HEK293 (cell line): ENCODE data around the gene SLAMF8.
A peak's percentile ranks its signal among the peaks of the same experiment; 100 is the strongest.

Experiments
- CTCF ChIA-PET: fragments of 350-600 bp; formaldehyde crosslinking; extraction: SDS; loops from one replicate; lab custom pipeline; 2021; ENCODE audit warnings: antibody characterized with exemption; lab: Yijun Ruan, JAX
- POLR2A ChIA-PET: fragments of 300-600 bp; formaldehyde crosslinking; extraction: SDS; loops from one replicate; lab custom pipeline; 2020; ENCODE audit warnings: antibody characterized with exemption, inconsistent platforms; lab: Yijun Ruan, JAX
- H3K27ac ChIP-seq: fragments of 200-500 bp; sonication (Bioruptor generic); 2 replicates; pipeline ENCODE4 v1.5.1; 2014; ENCODE audit warnings: low read depth, low read length, control low read depth, inconsistent platforms; ENCODE audit errors: extremely low read depth
- H3K36me3 ChIP-seq, 2 experiments: fragments of 200-500 bp in 1 of 2; sonication (Bioruptor generic) in 1 of 2; 1 replicate in 1 of 2; 2 replicates in 1 of 2; pipeline ENCODE4 v1.5.1; 2014 to 2017; ENCODE audit warnings: inconsistent platforms in 2 of 2, low read length in 2 of 2; ENCODE audit not compliant: control insufficient read depth in 2 of 2, insufficient read depth in 1 of 2
- H3K4me1 ChIP-seq: fragments of 200-500 bp; sonication (Bioruptor generic); 2 replicates; pipeline ENCODE4 v1.5.1; 2014; ENCODE audit warnings: mild to moderate bottlenecking, low read length, inconsistent platforms; ENCODE audit not compliant: control insufficient read depth, insufficient read depth
- H3K4me3 ChIP-seq: 2 replicates; pipeline ENCODE4 v1.5.1; 2011; ENCODE audit warnings: low read depth, mild to moderate bottlenecking, control low read depth, low read length, moderate library complexity
- H3K9me3 ChIP-seq: fragments of 200-500 bp; sonication (Bioruptor generic); 2 replicates; pipeline ENCODE4 v1.5.1; 2014; ENCODE audit warnings: low read depth, low read length, inconsistent platforms; ENCODE audit not compliant: control insufficient read depth, insufficient read depth
- KLF1 ChIP-seq: fragments of 450-650 bp; formaldehyde crosslinking; IDR thresholded peaks from 2 replicates; pipeline ENCODE4 v1.5.1; 2016; ENCODE audit warnings: missing biosample characterization, missing genetic modification characterization
- MYNN ChIP-seq: fragments of 450-650 bp; formaldehyde crosslinking; IDR thresholded peaks from 2 replicates; pipeline ENCODE4 v1.5.1; 2016; ENCODE audit warnings: missing biosample characterization, missing genetic modification characterization, borderline replicate concordance
- SCRT1 ChIP-seq: fragments of 450-650 bp; formaldehyde crosslinking; IDR thresholded peaks from 2 replicates; pipeline ENCODE4 v1.5.1; 2016; ENCODE audit warnings: missing biosample characterization, missing genetic modification characterization, borderline replicate concordance
- ZBTB44 ChIP-seq: fragments of 450-650 bp; IDR thresholded peaks from 2 replicates; pipeline ENCODE4 v1.5.1; 2018; ENCODE audit warnings: missing biosample characterization, mild to moderate bottlenecking, missing genetic modification characterization
- ZNF114 ChIP-seq: fragments of 450-650 bp; formaldehyde crosslinking; IDR thresholded peaks from 2 replicates; pipeline ENCODE4 v1.5.0; 2017; ENCODE audit warnings: missing biosample characterization, missing genetic modification characterization
- ZNF16 ChIP-seq: fragments of 450-650 bp; formaldehyde crosslinking; IDR thresholded peaks from 2 replicates; pipeline ENCODE4 v1.5.1; 2016; ENCODE audit warnings: low read depth, missing biosample characterization, missing genetic modification characterization
- ZNF174 ChIP-seq: fragments of 450-650 bp; formaldehyde crosslinking; IDR thresholded peaks from 2 replicates; pipeline ENCODE4 v1.5.0; 2017; ENCODE audit warnings: missing biosample characterization, mild to moderate bottlenecking, missing genetic modification characterization
- ZNF366 ChIP-seq: fragments of 450-650 bp; formaldehyde crosslinking; conservative IDR thresholded peaks from 2 replicates; pipeline ENCODE4 v1.5.1; 2016; ENCODE audit warnings: missing biosample characterization, missing genetic modification characterization
- ZNF423 ChIP-seq: fragments of 450-650 bp; formaldehyde crosslinking; IDR thresholded peaks from 2 replicates; pipeline ENCODE4 v1.5.1; 2016; ENCODE audit warnings: missing biosample characterization, missing genetic modification characterization
- ZNF449 ChIP-seq: fragments of 450-650 bp; formaldehyde crosslinking; IDR thresholded peaks from 2 replicates; pipeline ENCODE4 v1.5.1; 2017; ENCODE audit warnings: missing biosample characterization, mild to moderate bottlenecking, missing genetic modification characterization, moderate library complexity
- ZNF501 ChIP-seq: fragments of 450-650 bp; formaldehyde crosslinking; IDR thresholded peaks from 2 replicates; pipeline ENCODE4 v1.5.1; 2016; ENCODE audit warnings: missing biosample characterization, missing genetic modification characterization
- ZNF514 ChIP-seq: fragments of 450-650 bp; formaldehyde crosslinking; IDR thresholded peaks from 2 replicates; pipeline ENCODE4 v1.5.1; 2016; ENCODE audit warnings: missing biosample characterization, missing genetic modification characterization
- ZNF610 ChIP-seq: fragments of 450-650 bp; formaldehyde crosslinking; IDR thresholded peaks from 2 replicates; pipeline ENCODE4 v1.5.1; 2016; ENCODE audit warnings: missing biosample characterization, missing genetic modification characterization, borderline replicate concordance
- ZNF623 ChIP-seq: fragments of 450-650 bp; formaldehyde crosslinking; IDR thresholded peaks from 2 replicates; pipeline ENCODE4 v1.5.1; 2016; ENCODE audit warnings: missing biosample characterization, missing genetic modification characterization
- ZNF654 ChIP-seq: fragments of 450-650 bp; formaldehyde crosslinking; IDR thresholded peaks from 2 replicates; pipeline ENCODE4 v1.5.1; 2016; ENCODE audit warnings: low read depth, missing biosample characterization, missing genetic modification characterization
- ZNF660 ChIP-seq: fragments of 450-650 bp; IDR thresholded peaks from 2 replicates; pipeline ENCODE4 v1.5.1; 2018; ENCODE audit warnings: missing biosample characterization, mild to moderate bottlenecking, missing genetic modification characterization
- ZNF704 ChIP-seq: fragments of 450-650 bp; formaldehyde crosslinking; IDR thresholded peaks from 2 replicates; pipeline ENCODE4 v1.5.1; 2016; ENCODE audit warnings: missing biosample characterization, missing genetic modification characterization
- ZSCAN23 ChIP-seq: fragments of 450-650 bp; formaldehyde crosslinking; IDR thresholded peaks from 2 replicates; pipeline ENCODE4 v1.5.1; 2016; ENCODE audit warnings: missing biosample characterization, missing genetic modification characterization
- TF ChIP-seq, protein P1 (sequence below): fragments of 450-650 bp; formaldehyde crosslinking; IDR thresholded peaks from 2 replicates; pipeline ENCODE4 v1.5.1; 2016; ENCODE audit warnings: missing biosample characterization, missing genetic modification characterization
- TF ChIP-seq, protein P2 (sequence below): fragments of 450-650 bp; formaldehyde crosslinking; IDR thresholded peaks from 2 replicates; pipeline ENCODE4 v1.5.1; 2016; ENCODE audit warnings: missing biosample characterization, missing genetic modification characterization
- TF ChIP-seq, protein P3 (sequence below): fragments of 450-650 bp; formaldehyde crosslinking; IDR thresholded peaks from 2 replicates; pipeline ENCODE4 v1.5.1; 2016; ENCODE audit warnings: missing biosample characterization, missing genetic modification characterization, low read depth

The SLAMF8 gene

GRCh38 chr1:159779403-159779851, 47.2 kb upstream of the SLAMF8 start:
- H3K36me3 ChIP-seq = no peaks in the 10 kb centered on the region
- TF ChIP-seq ZSCAN23 (tag by site-specific recombination) (no peak), ZNF174 (tag by site-specific recombination) (no peak), ZNF449 (tag by site-specific recombination) (no peak), SCRT1 (no peak), KLF1 (tag by site-specific recombination) (no peak), ZNF501 (tag by site-specific recombination) (no peak), ZNF114 (no peak), ZNF660 (tag by site-specific recombination) (no peak), ZNF623 (no peak), ZNF366 (tag by site-specific recombination) (no peak), ZNF514 (tag by site-specific recombination) (no peak), ZNF16 (tag by site-specific recombination) (no peak)
- TF ChIP-seq, protein P1, sequence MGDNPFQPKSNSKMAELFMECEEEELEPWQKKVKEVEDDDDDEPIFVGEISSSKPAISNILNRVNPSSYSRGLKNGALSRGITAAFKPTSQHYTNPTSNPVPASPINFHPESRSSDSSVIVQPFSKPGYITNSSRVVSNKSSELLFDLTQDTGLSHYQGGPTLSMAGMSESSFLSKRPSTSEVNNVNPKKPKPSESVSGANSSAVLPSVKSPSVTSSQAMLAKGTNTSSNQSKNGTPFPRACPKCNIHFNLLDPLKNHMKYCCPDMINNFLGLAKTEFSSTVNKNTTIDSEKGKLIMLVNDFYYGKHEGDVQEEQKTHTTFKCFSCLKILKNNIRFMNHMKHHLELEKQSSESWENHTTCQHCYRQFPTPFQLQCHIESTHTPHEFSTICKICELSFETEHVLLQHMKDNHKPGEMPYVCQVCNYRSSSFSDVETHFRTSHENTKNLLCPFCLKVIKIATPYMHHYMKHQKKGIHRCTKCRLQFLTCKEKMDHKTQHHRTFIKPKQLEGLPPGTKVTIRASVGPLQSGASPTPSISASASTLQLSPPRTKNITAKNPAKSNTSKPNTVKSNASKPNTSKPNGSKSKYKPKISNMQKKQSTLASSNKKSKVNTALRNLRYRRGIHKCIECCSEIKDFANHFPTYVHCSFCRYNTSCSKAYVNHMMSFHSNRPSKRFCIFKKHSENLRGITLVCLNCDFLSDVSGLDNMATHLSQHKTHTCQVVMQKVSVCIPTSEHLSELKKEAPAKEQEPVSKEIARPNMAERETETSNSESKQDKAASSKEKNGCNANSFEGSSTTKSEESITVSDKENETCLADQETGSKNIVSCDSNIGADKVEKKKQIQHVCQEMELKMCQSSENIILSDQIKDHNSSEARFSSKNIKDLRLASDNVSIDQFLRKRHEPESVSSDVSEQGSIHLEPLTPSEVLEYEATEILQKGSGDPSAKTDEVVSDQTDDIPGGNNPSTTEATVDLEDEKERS (tag by site-specific recombination) = no peak
- TF ChIP-seq, protein P2, sequence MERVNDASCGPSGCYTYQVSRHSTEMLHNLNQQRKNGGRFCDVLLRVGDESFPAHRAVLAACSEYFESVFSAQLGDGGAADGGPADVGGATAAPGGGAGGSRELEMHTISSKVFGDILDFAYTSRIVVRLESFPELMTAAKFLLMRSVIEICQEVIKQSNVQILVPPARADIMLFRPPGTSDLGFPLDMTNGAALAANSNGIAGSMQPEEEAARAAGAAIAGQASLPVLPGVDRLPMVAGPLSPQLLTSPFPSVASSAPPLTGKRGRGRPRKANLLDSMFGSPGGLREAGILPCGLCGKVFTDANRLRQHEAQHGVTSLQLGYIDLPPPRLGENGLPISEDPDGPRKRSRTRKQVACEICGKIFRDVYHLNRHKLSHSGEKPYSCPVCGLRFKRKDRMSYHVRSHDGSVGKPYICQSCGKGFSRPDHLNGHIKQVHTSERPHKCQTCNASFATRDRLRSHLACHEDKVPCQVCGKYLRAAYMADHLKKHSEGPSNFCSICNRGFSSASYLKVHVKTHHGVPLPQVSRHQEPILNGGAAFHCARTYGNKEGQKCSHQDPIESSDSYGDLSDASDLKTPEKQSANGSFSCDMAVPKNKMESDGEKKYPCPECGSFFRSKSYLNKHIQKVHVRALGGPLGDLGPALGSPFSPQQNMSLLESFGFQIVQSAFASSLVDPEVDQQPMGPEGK (tag by site-specific recombination) = no peak
- ChIA-PET POLR2A (no interaction called here), CTCF (interaction anchor here (0.6 to 5.5 kb wide), 3 partner anchors 22 to 627 kb away, joined by 3 to 32 read pairs (median 4); no protein-coding TSS in a partner anchor)
- H3K4me3 ChIP-seq = no peak overlapping the region
- H3K9me3 ChIP-seq = no peaks in the 10 kb centered on the region
- H3K27ac ChIP-seq = no peak overlapping the region
- no peaks in the 10 kb centered on the region for H3K4me1 ChIP-seq

DNA sequence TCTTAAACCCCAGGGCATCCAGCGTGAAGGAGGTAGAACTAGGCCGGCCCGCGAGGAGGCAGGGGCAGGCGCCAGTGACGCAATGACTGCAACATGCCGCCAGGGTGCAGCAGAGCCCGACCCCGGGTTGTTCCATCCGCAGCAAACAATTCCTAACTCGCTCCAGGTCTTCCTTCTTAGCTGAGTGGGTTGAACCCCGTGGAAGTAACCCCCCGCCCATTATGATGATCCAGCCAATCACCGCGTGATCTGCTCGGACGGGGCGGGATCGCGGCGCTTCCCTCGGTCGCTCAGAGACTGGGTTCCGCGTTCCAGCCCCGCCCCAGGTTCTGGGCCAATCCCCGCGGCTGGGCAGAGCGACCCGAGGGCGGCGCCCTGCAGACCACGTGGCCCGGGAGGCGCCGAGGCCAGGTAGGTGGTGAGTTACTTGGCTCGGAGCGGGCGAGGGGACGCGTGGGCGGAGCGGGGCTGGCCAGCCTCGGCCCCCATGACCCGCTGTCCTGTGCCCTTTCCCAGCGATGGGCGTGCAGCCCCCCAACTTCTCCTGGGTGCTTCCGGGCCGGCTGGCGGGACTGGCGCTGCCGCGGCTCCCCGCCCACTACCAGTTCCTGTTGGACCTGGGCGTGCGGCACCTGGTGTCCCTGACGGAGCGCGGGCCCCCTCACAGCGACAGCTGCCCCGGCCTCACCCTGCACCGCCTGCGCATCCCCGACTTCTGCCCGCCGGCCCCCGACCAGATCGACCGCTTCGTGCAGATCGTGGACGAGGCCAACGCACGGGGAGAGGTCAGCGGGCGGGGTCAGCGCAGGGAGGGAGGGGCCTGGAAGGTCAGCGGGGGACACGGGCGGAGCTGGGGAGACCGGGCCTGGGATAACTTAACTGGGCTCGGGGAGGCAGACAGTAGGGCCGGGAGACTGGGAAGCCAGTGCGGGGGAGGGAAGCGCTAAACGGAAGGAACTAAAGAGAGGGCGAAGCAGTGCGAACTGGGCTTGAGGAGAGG, 45.8 kb upstream of the SLAMF8 start, which contains the start of gene DUSP23:
Gene DUSP23 (plus strand): TSS at position 380 of the 1,000 bp plus-strand sequence. CDS start 139 bp downstream, at position 519.
- ChIA-PET CTCF (interaction anchor here (0.6 to 2.5 kb wide), 12 partner anchors 12 to 398 kb away, joined by 3 to 17 read pairs (median 4); no protein-coding TSS in a partner anchor), POLR2A (no interaction called here)
- H3K4me1 ChIP-seq = no peaks in the 10 kb centered on the region
- no peak within 1 kb of the TSS for H3K4me3 ChIP-seq
- no peaks in the 10 kb centered on the region for H3K36me3 ChIP-seq
- no peak within 1 kb of the TSS for H3K27ac ChIP-seq
- H3K9me3 ChIP-seq = no peaks in the 10 kb centered on the region
- TF ChIP-seq ZNF654 (tag by site-specific recombination) (peak; percentile 42), ZBTB44 (tag by site-specific recombination) (no peak), ZNF610 (tag by site-specific recombination) (no peak), MYNN (no peak), ZNF423 (no peak), ZNF704 (tag by site-specific recombination) (no peak)
- TF ChIP-seq, protein P3, sequence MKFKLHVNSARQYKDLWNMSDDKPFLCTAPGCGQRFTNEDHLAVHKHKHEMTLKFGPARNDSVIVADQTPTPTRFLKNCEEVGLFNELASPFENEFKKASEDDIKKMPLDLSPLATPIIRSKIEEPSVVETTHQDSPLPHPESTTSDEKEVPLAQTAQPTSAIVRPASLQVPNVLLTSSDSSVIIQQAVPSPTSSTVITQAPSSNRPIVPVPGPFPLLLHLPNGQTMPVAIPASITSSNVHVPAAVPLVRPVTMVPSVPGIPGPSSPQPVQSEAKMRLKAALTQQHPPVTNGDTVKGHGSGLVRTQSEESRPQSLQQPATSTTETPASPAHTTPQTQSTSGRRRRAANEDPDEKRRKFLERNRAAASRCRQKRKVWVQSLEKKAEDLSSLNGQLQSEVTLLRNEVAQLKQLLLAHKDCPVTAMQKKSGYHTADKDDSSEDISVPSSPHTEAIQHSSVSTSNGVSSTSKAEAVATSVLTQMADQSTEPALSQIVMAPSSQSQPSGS = no peak
